ENCODE results near the gene SOCS2. TPM values are rescaled to one million over a fixed set of nuclear protein-coding genes. Genes with fewer than 3 reads are reported as not detected.
"Not testable (repeated sequence)": the region's sequence is repeated elsewhere in the genome, so short reads cannot be mapped to it uniquely, and the experiment has no call there.

The SOCS2 gene
- total and polyA plus RNA-seq, 10 donors, result 5.3 to 32.3 (median 12.2) TPM

GRCh38 chr12:93547778-93548177, 24.7 kb upstream of the SOCS2 start:
- H3K4me3 ChIP-seq, result no peak overlapping the region
- H3K4me1 ChIP-seq, result no peaks in the 10 kb centered on the region
- intact Hi-C loops (cut with DNase I; ENCODE audit: low total_unique reads), result no loop called here
- H3K27me3 ChIP-seq (replicated peaks in 1 of 7), result no peaks in the 10 kb centered on the region
- no peaks in the 10 kb centered on the region for H3K9me3 ChIP-seq
- TF ChIP-seq POLR2AphosphoS5 (IDR thresholded peaks at IDR 0.05), result no peak
- TF ChIP-seq POLR2A (IDR thresholded peaks at IDR 0.05), result no peak
- TF ChIP-seq, protein P1, sequence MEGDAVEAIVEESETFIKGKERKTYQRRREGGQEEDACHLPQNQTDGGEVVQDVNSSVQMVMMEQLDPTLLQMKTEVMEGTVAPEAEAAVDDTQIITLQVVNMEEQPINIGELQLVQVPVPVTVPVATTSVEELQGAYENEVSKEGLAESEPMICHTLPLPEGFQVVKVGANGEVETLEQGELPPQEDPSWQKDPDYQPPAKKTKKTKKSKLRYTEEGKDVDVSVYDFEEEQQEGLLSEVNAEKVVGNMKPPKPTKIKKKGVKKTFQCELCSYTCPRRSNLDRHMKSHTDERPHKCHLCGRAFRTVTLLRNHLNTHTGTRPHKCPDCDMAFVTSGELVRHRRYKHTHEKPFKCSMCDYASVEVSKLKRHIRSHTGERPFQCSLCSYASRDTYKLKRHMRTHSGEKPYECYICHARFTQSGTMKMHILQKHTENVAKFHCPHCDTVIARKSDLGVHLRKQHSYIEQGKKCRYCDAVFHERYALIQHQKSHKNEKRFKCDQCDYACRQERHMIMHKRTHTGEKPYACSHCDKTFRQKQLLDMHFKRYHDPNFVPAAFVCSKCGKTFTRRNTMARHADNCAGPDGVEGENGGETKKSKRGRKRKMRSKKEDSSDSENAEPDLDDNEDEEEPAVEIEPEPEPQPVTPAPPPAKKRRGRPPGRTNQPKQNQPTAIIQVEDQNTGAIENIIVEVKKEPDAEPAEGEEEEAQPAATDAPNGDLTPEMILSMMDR (IDR thresholded peaks at IDR 0.05 in 8 of 11, conservative IDR thresholded peaks at IDR 0.05 in 3 of 11), result no peak
- 91 to 97% (median 92%) methylated on average over 2 of the region's 2 CpGs for WGBS, 5 donors
- no peak for DNase-seq
- no peaks in the 10 kb centered on the region for H3K36me3 ChIP-seq
- H3K27ac ChIP-seq, result no peak overlapping the region

DNA sequence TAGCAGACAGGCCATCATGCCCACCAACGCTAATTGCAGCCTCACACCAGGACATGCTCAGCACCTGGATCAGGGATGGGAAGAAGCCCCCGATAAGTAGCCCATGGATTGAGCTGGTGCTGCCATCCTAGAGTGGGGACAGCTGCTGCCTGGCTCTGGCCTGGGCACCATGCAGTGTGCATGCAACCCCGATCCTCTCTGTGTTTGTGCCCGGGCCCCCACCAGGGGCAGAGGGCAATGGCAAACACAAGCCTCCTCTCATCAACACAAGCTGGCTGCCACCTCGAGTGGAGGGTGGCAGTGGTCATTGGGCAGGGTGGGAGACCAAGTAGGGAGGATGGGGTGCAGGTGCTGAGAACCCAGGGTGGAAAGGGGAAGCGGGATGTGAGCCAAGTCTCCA, 23.3 kb upstream of the SOCS2 start:
- intact Hi-C loops (cut with DNase I; ENCODE audit: low total_unique reads), result no loop called here
- WGBS, 5 donors, result 77 to 95% (median 87%) methylated on average over 4 to 6 of the region's 6 CpGs

DNA sequence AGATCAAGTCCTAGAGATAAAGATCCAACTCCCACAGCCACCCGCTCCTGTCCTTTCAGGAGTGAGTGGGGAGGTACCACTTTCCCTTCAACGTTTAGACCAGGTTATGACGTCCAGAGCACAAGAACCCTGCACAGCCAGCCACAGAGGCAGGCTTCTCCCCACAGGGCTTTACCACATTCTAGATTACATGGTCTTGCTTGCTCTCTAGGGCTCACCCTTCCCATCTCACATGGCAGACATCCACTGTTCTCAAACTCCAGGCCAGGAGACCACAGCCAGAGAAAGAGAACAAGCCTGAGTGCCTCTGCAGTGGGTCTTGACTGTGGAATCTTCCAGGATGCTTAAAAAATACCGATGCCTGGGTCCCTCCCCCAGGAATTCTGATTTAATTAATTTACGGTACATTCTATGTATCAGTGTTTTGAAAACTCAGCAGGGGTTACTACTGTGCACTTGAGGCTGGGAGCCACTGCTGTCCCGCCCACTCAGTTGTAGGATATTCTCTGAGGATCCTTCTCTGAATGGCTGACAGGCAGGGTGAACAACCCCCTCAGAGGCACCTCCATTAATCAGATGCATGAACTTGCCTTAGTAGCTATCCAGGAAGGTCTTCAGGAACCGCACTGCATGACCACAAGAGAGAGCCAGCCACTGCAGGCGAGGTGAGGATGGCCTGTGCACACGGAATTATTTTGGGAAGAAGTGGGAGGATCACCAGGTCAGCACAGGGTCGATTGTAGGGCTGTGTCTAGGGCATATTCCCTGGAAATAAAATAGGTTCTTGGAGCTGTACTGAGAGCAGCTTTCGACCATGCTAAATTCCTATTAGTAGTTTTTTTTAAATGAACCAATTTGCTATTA, 21.5 kb upstream of the SOCS2 start:
- Histone ChIP-seq H3K9me3 (no peaks in the 10 kb centered on the region), H3K36me3 (no peaks in the 10 kb centered on the region), H3K4me1 (no peaks in the 10 kb centered on the region), H3K27ac (no peak overlapping the region), H3K4me3 (no peak overlapping the region), H3K27me3 (replicated peaks in 1 of 7) (no peaks in the 10 kb centered on the region)
- DNase-seq, result no peak
- WGBS, 5 donors, result 78 to 90% (median 86%) methylated on average over 11 of the region's 11 CpGs
- intact Hi-C loops (cut with DNase I; ENCODE audit: low total_unique reads), result no loop called here
- TF ChIP-seq, protein P1 (IDR thresholded peaks at IDR 0.05 in 8 of 11, conservative IDR thresholded peaks at IDR 0.05 in 3 of 11), result no peak
- TF ChIP-seq POLR2AphosphoS5 (IDR thresholded peaks at IDR 0.05), result no peak
- no peak for TF ChIP-seq POLR2A (IDR thresholded peaks at IDR 0.05)

More for the DNA sequence above, 23.3 kb upstream of the SOCS2 start:
- no peak overlapping the region for H3K27ac ChIP-seq
- no peaks in the 10 kb centered on the region for H3K9me3 ChIP-seq
- H3K4me1 ChIP-seq, result no peaks in the 10 kb centered on the region
- TF ChIP-seq POLR2AphosphoS5 (IDR thresholded peaks at IDR 0.05) (no peak), POLR2A (IDR thresholded peaks at IDR 0.05) (no peak)
- TF ChIP-seq, protein P1 (IDR thresholded peaks at IDR 0.05 in 8 of 11, conservative IDR thresholded peaks at IDR 0.05 in 3 of 11), result no peak
- H3K27me3 ChIP-seq (replicated peaks in 1 of 7), result no peaks in the 10 kb centered on the region
- DNase-seq, result no peak
- no peaks in the 10 kb centered on the region for H3K36me3 ChIP-seq
- no peak overlapping the region for H3K4me3 ChIP-seq

- Histone ChIP-seq H3K27ac (no peak overlapping the region), H3K9me3 (peaks cover 0 to 2% (median 0%) of the 10 kb centered on the region in 8 donors), H3K4me3 (no peak overlapping the region), H3K36me3 (no peaks in the 10 kb centered on the region), H3K27me3 (replicated peaks in 1 of 7) (no peaks in the 10 kb centered on the region), H3K4me1 (no peaks in the 10 kb centered on the region)
- TF ChIP-seq, protein P1 (IDR thresholded peaks at IDR 0.05 in 8 of 11, conservative IDR thresholded peaks at IDR 0.05 in 3 of 11), result no peak
- TF ChIP-seq POLR2AphosphoS5 (IDR thresholded peaks at IDR 0.05) (no peak), POLR2A (IDR thresholded peaks at IDR 0.05) (no peak)
- WGBS, 5 donors, result 77 to 89% (median 80%) methylated on average over 4 of the region's 4 CpGs
- intact Hi-C loops (cut with DNase I; ENCODE audit: low total_unique reads), result no loop called here
- no peak for DNase-seq
Measured at GRCh38 chr12:93552427-93552826, 20.0 kb upstream of the SOCS2 start.

DNA sequence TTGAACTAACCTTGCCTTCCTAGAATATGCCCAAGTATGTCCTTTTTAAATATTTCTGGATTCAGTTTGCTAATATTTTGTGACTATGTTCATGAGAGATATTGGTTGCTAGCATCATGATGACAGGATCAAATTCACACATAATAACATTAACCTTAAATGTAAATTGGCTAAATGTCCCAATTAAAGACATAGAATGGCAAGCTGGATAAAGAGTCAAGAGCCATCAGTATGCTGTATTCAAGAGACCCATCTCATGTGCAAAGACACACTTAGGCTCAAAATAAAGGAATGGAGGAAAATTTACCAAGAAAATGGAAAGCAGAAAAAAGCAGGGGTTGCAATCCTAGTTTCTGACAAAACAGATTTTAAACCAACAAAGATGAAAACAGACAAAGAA, 14.6 kb upstream of the SOCS2 start:
- intact Hi-C loops (cut with DNase I; ENCODE audit: low total_unique reads); H3K27me3 ChIP-seq (replicated peaks in 1 of 7); H3K4me1 ChIP-seq; H3K4me3 ChIP-seq; H3K27ac ChIP-seq; H3K36me3 ChIP-seq; DNase-seq: not testable (repeated sequence)
- peaks cover 3 to 31% (median 20%) of the 10 kb centered on the region in 8 donors for H3K9me3 ChIP-seq

GRCh38 chr12:93558685-93559084, 13.8 kb upstream of the SOCS2 start:
- H3K9me3 ChIP-seq, result peaks cover 3 to 31% (median 20%) of the 10 kb centered on the region in 8 donors
- H3K36me3 ChIP-seq; H3K27ac ChIP-seq; H3K4me1 ChIP-seq; intact Hi-C loops (cut with DNase I; ENCODE audit: low total_unique reads); DNase-seq; H3K4me3 ChIP-seq; H3K27me3 ChIP-seq (replicated peaks in 1 of 7): not testable (repeated sequence)
- WGBS, 5 donors, result 81 to 97% (median 90%) methylated on average over 1 of the region's 1 CpG

Data from spleen (tissue), 11 donors.